Measurements from ENCODE around the gene DPEP2NB.

DPEP2NB gene

DNA sequence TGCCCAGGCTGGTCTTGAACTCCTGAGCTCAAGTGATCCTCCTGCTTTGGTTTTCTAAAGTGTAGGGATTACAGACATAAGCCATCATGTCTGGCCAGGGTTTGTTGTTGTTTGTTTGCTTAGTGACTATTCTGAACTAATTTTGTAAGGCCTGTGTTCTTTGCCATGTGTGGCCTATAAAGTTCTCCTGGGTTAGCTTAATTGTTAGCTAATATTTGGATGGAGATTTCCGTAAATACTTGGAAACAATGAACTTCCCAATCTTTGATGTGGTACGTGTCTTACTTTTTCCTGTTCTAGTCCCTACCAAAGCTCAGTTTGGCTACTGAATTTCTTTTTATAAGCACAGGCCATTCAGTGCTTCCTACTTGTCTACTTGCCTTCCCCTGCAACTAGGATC is 32.3 kb upstream of the DPEP2NB start:
- no peaks in the 10 kb centered on the region for H3K9me2 ChIP-seq (replicated peaks; ENCODE audit: control insufficient read depth, low read length)
- no peaks in the 10 kb centered on the region for H3K79me2 ChIP-seq (ENCODE audit: control insufficient read depth, low read length)
- no peaks in the 10 kb centered on the region for H4K20me1 ChIP-seq (ENCODE audit: control insufficient read depth, insufficient read depth, low read depth, low read length)
- no peaks in the 10 kb centered on the region; the same call in 1 of the 2 replicates for H3F3A ChIP-seq (ENCODE audit: control insufficient read depth, insufficient read depth)
- H3K4me3 ChIP-seq (ENCODE audit: low read length), result no peak overlapping the region
- H3K9me3 ChIP-seq (ENCODE audit: control insufficient read depth, insufficient read depth, low read length), result no peaks in the 10 kb centered on the region
- H3K4me1 ChIP-seq (ENCODE audit: control insufficient read depth, low read length), result no peaks in the 10 kb centered on the region
- no peaks in the 10 kb centered on the region for H3K27me3 ChIP-seq (ENCODE audit: control insufficient read depth, low read length)
- H3K36me3 ChIP-seq (ENCODE audit: control insufficient read depth, low read length), result peaks cover 25% of the 10 kb centered on the region
- H3K27ac ChIP-seq (ENCODE audit: low read depth, low read length), result no peak overlapping the region
- TF ChIP-seq EZH2phosphoT487 (IDR thresholded peaks at IDR 0.05; ENCODE audit: borderline replicate concordance, low read length), result no peak
- TF ChIP-seq, protein P1, sequence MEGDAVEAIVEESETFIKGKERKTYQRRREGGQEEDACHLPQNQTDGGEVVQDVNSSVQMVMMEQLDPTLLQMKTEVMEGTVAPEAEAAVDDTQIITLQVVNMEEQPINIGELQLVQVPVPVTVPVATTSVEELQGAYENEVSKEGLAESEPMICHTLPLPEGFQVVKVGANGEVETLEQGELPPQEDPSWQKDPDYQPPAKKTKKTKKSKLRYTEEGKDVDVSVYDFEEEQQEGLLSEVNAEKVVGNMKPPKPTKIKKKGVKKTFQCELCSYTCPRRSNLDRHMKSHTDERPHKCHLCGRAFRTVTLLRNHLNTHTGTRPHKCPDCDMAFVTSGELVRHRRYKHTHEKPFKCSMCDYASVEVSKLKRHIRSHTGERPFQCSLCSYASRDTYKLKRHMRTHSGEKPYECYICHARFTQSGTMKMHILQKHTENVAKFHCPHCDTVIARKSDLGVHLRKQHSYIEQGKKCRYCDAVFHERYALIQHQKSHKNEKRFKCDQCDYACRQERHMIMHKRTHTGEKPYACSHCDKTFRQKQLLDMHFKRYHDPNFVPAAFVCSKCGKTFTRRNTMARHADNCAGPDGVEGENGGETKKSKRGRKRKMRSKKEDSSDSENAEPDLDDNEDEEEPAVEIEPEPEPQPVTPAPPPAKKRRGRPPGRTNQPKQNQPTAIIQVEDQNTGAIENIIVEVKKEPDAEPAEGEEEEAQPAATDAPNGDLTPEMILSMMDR (IDR thresholded peaks at IDR 0.05; ENCODE audit: low read depth, low read length, poor library complexity, severe bottlenecking), result no peak
- H3K4me2 ChIP-seq (ENCODE audit: low read length), result no peak overlapping the region

DNA sequence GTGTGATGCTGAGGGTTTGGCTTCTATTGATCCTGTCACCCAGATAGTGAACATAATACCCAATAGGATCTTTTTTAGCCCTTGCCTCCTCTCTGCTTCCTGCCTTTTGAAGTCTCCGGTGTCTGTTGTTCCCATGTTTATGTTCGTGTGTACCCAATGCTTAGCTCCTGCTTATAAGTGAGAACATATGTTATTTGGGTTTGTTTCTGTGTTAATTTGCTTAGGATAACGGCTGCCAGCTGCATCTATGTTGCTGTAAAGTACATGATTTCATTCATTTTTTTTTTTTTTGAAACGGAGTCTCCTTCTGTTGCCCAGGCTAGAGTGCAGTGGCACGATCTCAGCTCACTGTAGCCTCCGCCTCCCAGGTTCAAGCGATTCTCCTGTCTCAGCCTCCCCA is 30.4 kb upstream of the DPEP2NB start:
- H3K27me3 ChIP-seq (ENCODE audit: control insufficient read depth, low read length), result no peaks in the 10 kb centered on the region
- no peaks in the 10 kb centered on the region for H3K9me2 ChIP-seq (replicated peaks; ENCODE audit: control insufficient read depth, low read length)
- H3K9me3 ChIP-seq (ENCODE audit: control insufficient read depth, insufficient read depth, low read length), result no peaks in the 10 kb centered on the region
- H4K20me1 ChIP-seq (ENCODE audit: control insufficient read depth, insufficient read depth, low read depth, low read length), result no peaks in the 10 kb centered on the region
- H3K4me3 ChIP-seq (ENCODE audit: low read length), result no peak overlapping the region
- peaks cover 26% of the 10 kb centered on the region for H3K36me3 ChIP-seq (ENCODE audit: control insufficient read depth, low read length)
- H3K4me2 ChIP-seq (ENCODE audit: low read length), result no peak overlapping the region
- TF ChIP-seq EZH2phosphoT487 (IDR thresholded peaks at IDR 0.05; ENCODE audit: borderline replicate concordance, low read length), result no peak
- TF ChIP-seq, protein P1 (IDR thresholded peaks at IDR 0.05; ENCODE audit: low read depth, low read length, poor library complexity, severe bottlenecking), result no peak
- H3F3A ChIP-seq (ENCODE audit: control insufficient read depth, insufficient read depth), result no peaks in the 10 kb centered on the region; the same call in 1 of the 2 replicates
- H3K27ac ChIP-seq (ENCODE audit: low read depth, low read length), result no peak overlapping the region
- no peaks in the 10 kb centered on the region for H3K4me1 ChIP-seq (ENCODE audit: control insufficient read depth, low read length)
- H3K79me2 ChIP-seq (ENCODE audit: control insufficient read depth, low read length), result no peaks in the 10 kb centered on the region

DNA sequence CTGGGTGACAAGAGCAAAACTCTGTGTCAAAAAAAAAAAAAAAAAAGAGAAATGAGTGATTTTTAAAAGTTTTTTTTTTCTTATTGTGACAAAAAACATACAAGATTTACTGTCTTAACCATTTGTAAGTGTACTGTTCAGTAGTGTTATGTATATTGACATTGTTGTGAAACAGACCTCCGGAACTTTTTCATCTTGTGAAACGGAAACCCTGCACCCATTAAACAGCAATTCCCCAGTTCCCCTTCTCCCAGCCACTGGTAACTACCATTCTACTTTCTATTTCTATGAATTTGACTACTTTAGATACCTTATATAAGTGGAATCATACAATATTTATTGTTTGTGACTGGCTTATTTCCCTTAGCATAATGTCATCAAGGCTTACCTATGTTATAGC is 26.1 kb upstream of the DPEP2NB start:
- H4K20me1 ChIP-seq (ENCODE audit: control insufficient read depth, insufficient read depth, low read depth, low read length), result no peaks in the 10 kb centered on the region
- no peak overlapping the region for H3K27ac ChIP-seq (ENCODE audit: low read depth, low read length)
- TF ChIP-seq, protein P1 (IDR thresholded peaks at IDR 0.05; ENCODE audit: low read depth, low read length, poor library complexity, severe bottlenecking), result no peak
- no peak for TF ChIP-seq EZH2phosphoT487 (IDR thresholded peaks at IDR 0.05; ENCODE audit: borderline replicate concordance, low read length)
- H3K4me2 ChIP-seq (ENCODE audit: low read length), result no peak overlapping the region
- peaks cover 27% of the 10 kb centered on the region for H3K36me3 ChIP-seq (ENCODE audit: control insufficient read depth, low read length)
- H3K79me2 ChIP-seq (ENCODE audit: control insufficient read depth, low read length), result peaks cover 3% of the 10 kb centered on the region; the same call in 1 of the 2 replicates
- H3K4me1 ChIP-seq (ENCODE audit: control insufficient read depth, low read length), result peaks cover 31% of the 10 kb centered on the region
- no peak overlapping the region for H3K4me3 ChIP-seq (ENCODE audit: low read length)
- no peaks in the 10 kb centered on the region for H3K9me2 ChIP-seq (replicated peaks; ENCODE audit: control insufficient read depth, low read length)
- H3K9me3 ChIP-seq (ENCODE audit: control insufficient read depth, insufficient read depth, low read length), result no peaks in the 10 kb centered on the region
- no peaks in the 10 kb centered on the region for H3K27me3 ChIP-seq (ENCODE audit: control insufficient read depth, low read length)
- H3F3A ChIP-seq (ENCODE audit: control insufficient read depth, insufficient read depth), result no peaks in the 10 kb centered on the region; the same call in 1 of the 2 replicates

All from DOHH2 (cell line).